SK-N-MC (cell line): ENCODE data around the gene TRAF7.

Experiments
- DNase-seq: peaks from one replicate; pipeline ENCODE4 v3.0.0-alpha.2; 2011; ENCODE audit warnings: low read depth, low spot score
- H3K27ac ChIP-seq: fragments of 200-600 bp; sonication (generic); 2 replicates; pipeline ENCODE4 v1.5.1; 2016; ENCODE audit warnings: mixed run types
- H3K36me3 ChIP-seq: fragments of 200-600 bp; sonication (generic); 2 replicates; pipeline ENCODE4 v1.6.1; 2017; ENCODE audit warnings: antibody characterized with exemption, low read length, mixed read lengths; ENCODE audit not compliant: insufficient read depth
- H3K4me3 ChIP-seq: fragments of 200-600 bp; sonication (generic); 2 replicates; pipeline ENCODE4 v1.5.1; 2016
- H3K9ac ChIP-seq: fragments of 200-600 bp; sonication (generic); 2 replicates; pipeline ENCODE4 v1.8.0; 2017; ENCODE audit warnings: mixed run types, mixed read lengths; ENCODE audit not compliant: insufficient read length
- H3K9me3 ChIP-seq: fragments of 200-600 bp; sonication (generic); 2 replicates; pipeline ENCODE4 v1.6.1; 2017; ENCODE audit warnings: low read depth, mild to moderate bottlenecking, antibody characterized with exemption, low read length, moderate library complexity, mixed read lengths
- EZH2 ChIP-seq: fragments of 200-600 bp; sonication (generic); IDR thresholded peaks from one replicate; pipeline ENCODE4 v1.6.1; 2017; ENCODE audit warnings: antibody characterized with exemption
- FOXP2 ChIP-seq: optimal IDR thresholded peaks from 2 replicates; pipeline ENCODE3; 2011; ENCODE audit warnings: mild to moderate bottlenecking, moderate library complexity; ENCODE audit not compliant: insufficient read depth; ENCODE audit errors: extremely low read length, control extremely low read depth
- POLR2AphosphoS5 ChIP-seq: IDR thresholded peaks from 2 replicates; pipeline ENCODE4 v1.6.1; 2012; ENCODE audit warnings: mild to moderate bottlenecking, low read depth, low read length, borderline replicate concordance

The TRAF7 gene

DNA sequence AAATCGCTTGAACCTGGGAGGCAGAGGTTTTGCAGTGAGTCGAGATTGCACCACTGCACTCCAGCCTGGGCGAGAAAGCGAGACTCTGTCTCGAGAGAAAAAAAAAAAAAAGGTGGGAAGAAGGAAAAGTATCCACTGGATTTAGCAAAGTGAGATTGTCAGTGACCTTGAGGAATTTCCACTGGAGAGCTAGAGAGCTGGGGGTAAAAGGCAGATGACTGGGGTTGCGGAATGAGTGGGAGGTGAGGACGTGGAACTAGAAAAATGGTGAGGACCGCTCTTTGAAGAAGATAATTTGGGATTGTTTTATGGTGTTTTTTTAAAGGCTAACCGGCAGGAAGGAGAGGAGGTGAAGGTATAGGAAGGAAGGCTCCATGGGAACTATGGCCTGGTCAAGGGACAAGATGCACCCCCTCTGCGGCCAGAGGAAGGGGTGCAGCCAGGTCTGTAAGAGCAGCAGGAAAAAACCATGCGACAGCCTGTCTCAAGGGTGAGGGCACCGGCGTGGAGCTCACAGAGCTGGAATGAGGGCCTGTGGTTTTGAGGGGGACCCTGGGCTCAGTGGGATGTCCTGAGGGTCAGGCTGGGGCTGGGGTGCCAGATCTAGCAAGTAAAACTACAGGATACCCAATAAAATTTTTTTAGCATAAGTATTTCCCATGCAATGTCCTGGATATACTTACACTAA is 49.0 kb downstream of the TRAF7 start:
- TF ChIP-seq EZH2: no peak
- TF ChIP-seq POLR2AphosphoS5: no peak
- TF ChIP-seq FOXP2: no peak
- Histone ChIP-seq H3K9me3 (no peaks in the 10 kb centered on the region), H3K36me3 (peaks cover 25% of the 10 kb centered on the region; the same call in 1 of the 2 replicates), H3K27ac (no peak overlapping the region), H3K9ac (peak overlapping the region; percentile 96), H3K4me3 (peak overlapping the region; percentile 90)
- DNase-seq: no peak

GRCh38 chr16:2205104-2205966 is 49.8 kb downstream of the TRAF7 start, which contains the start of gene MLST8:
TSS of gene MLST8 (plus strand) at chr16:2205454. CDS start at chr16:2206086, 632 bp downstream.
- peak within 1 kb of the TSS; percentile 92 for H3K27ac ChIP-seq

GRCh38 chr16:2205967-2206313 is 50.4 kb downstream of the TRAF7 start:
- TF ChIP-seq EZH2 (no peak), FOXP2 (no peak), POLR2AphosphoS5 (no peak)
- H3K9me3 ChIP-seq: no peaks in the 10 kb centered on the region
- H3K4me3 ChIP-seq: peak overlapping the region; percentile 90
- peak overlapping the region; percentile 92 for H3K27ac ChIP-seq
- peak overlapping the region; percentile 96 for H3K9ac ChIP-seq
- peaks cover 25% of the 10 kb centered on the region; the same call in 1 of the 2 replicates for H3K36me3 ChIP-seq
- DNase-seq: no peak

More at GRCh38 chr16:2205104-2205966, 49.8 kb downstream of the TRAF7 start, which contains the start of gene MLST8:
- Histone ChIP-seq H3K4me3 (peak within 1 kb of the TSS; percentile 90), H3K9me3 (no peaks in the 10 kb centered on the region), H3K9ac (peak within 1 kb of the TSS; percentile 96), H3K36me3 (peaks cover 25% of the 10 kb centered on the region; the same call in 1 of the 2 replicates)
- peak; percentile 44 for DNase-seq
- TF ChIP-seq FOXP2: peak; percentile 49
- peak; percentile 89 for TF ChIP-seq POLR2AphosphoS5
- no peak for TF ChIP-seq EZH2

- Histone ChIP-seq H3K9me3 (no peaks in the 10 kb centered on the region), H3K27ac (no peak overlapping the region; the same call in 1 of the 2 replicates), H3K4me3 (peak overlapping the region; percentile 90), H3K36me3 (peaks cover 25% of the 10 kb centered on the region; the same call in 1 of the 2 replicates), H3K9ac (peak overlapping the region; percentile 96)
- no peak for DNase-seq
- TF ChIP-seq FOXP2 (no peak), EZH2 (no peak), POLR2AphosphoS5 (no peak)
Observed at GRCh38 chr16:2206420-2206779, 50.8 kb downstream of the TRAF7 start.

DNA sequence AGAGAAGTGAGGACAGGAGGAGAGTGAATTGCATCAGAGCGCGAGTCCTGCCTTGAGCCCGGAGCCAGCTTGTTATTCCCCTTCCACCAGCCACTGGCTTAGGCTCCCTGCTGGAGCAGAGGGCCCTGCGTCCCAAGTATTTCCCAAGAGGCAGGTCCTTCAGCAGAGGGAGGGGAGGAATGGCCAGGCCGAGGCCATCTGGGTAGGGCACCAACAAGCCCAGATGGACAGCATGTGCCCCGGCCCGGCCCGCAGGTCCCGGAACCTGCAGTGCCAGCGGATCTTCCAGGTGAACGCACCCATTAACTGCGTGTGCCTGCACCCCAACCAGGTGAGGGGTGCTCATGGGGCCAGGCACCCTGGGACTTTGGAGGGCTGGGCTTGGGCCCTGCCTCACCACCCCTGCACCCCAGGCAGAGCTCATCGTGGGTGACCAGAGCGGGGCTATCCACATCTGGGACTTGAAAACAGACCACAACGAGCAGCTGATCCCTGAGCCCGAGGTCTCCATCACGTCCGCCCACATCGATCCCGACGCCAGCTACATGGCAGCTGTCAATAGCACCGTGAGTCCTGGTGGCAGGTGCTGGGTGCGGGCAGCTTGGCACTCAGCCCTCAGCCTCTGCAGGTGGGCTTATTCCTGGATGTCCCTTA is 51.3 kb downstream of the TRAF7 start:
- TF ChIP-seq EZH2: no peak
- no peak for TF ChIP-seq POLR2AphosphoS5
- TF ChIP-seq FOXP2: no peak
- H3K36me3 ChIP-seq: peaks cover 25% of the 10 kb centered on the region; the same call in 1 of the 2 replicates
- H3K27ac ChIP-seq: no peak overlapping the region
- no peak overlapping the region for H3K9ac ChIP-seq
- H3K9me3 ChIP-seq: no peaks in the 10 kb centered on the region
- no peak for DNase-seq
- H3K4me3 ChIP-seq: peak overlapping the region; percentile 90; the same call in 1 of the 2 replicates

DNA sequence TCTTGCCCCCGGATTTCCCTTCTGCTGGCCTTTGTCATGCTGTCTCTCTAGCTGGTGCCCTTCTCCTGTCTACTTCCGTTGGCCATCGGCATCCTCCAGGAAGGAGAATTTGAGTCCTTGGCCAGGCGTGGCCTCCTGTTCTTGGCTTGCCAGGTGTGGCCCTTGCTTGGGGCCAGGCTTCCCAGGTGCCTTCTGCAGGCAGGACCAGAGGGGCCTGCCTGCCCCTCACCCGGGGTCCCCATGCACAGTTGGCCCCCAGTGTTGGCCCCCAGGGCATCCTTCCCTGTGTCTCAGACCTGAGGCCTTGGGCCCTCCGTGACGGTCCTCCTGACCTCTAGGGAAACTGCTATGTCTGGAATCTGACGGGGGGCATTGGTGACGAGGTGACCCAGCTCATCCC is 52.3 kb downstream of the TRAF7 start:
- H3K4me3 ChIP-seq: no peak overlapping the region
- DNase-seq: no peak
- no peaks in the 10 kb centered on the region for H3K9me3 ChIP-seq
- TF ChIP-seq POLR2AphosphoS5 (no peak), FOXP2 (no peak), EZH2 (no peak)
- H3K36me3 ChIP-seq: peaks cover 25% of the 10 kb centered on the region; the same call in 1 of the 2 replicates
- no peak overlapping the region for H3K27ac ChIP-seq
- H3K9ac ChIP-seq: no peak overlapping the region

DNA sequence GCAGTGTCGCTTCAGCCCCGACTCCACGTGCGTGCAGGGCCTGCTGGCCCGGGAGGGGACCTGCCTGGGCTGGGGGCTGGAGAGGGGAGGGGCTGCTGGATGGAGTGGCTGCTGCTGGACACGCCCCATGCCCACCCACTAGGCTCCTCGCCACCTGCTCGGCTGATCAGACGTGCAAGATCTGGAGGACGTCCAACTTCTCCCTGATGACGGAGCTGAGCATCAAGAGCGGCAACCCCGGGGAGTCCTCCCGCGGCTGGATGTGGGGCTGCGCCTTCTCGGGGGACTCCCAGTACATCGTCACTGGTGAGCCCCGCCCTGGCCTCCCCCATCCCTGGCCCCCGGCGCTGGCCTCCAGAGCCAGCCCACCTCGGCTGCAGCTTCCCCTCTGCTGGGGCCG is 52.7 kb downstream of the TRAF7 start:
- TF ChIP-seq FOXP2 (no peak), EZH2 (no peak), POLR2AphosphoS5 (no peak)
- H3K4me3 ChIP-seq: no peak overlapping the region
- H3K9me3 ChIP-seq: no peaks in the 10 kb centered on the region
- no peak for DNase-seq
- H3K36me3 ChIP-seq: peaks cover 25% of the 10 kb centered on the region; the same call in 1 of the 2 replicates
- H3K27ac ChIP-seq: no peak overlapping the region
- no peak overlapping the region for H3K9ac ChIP-seq

- no peak for TF ChIP-seq POLR2AphosphoS5
- TF ChIP-seq EZH2: no peak
- TF ChIP-seq FOXP2: no peak
- Histone ChIP-seq H3K9me3 (no peaks in the 10 kb centered on the region), H3K9ac (no peak overlapping the region), H3K36me3 (peaks cover 25% of the 10 kb centered on the region; the same call in 1 of the 2 replicates), H3K27ac (no peak overlapping the region), H3K4me3 (no peak overlapping the region)
- DNase-seq: no peak
Observed at GRCh38 chr16:2208772-2209171, 53.2 kb downstream of the TRAF7 start.
